ENCODE measurements around the gene LHPP.

Gene LHPP

GRCh38 chr10:124543146-124543545, 81.5 kb downstream of the LHPP start:
- TF ChIP-seq ZNF112 (tag by site-specific recombination; IDR thresholded peaks at IDR 0.05): no peak
- no peak for TF ChIP-seq REPIN1 (tag by site-specific recombination; IDR thresholded peaks at IDR 0.05; ENCODE audit: low read depth)
- TF ChIP-seq OVOL3 (tag by site-specific recombination; IDR thresholded peaks at IDR 0.05): no peak
- TF ChIP-seq MEIS1 (CRISPR knock-in tag; IDR thresholded peaks at IDR 0.05; ENCODE audit: borderline replicate concordance): no peak
- TF ChIP-seq KLF16 (tag by site-specific recombination; IDR thresholded peaks at IDR 0.05): no peak
- no peaks in the 10 kb centered on the region for H3K9me3 ChIP-seq (ENCODE audit: control insufficient read depth, insufficient read depth, low read depth, low read length)
- H3K4me3 ChIP-seq (ENCODE audit: low read depth, low read length): no peak overlapping the region
- H3K4me1 ChIP-seq (ENCODE audit: control insufficient read depth, insufficient read depth, low read length): no peaks in the 10 kb centered on the region
- ChIA-PET POLR2A (no interaction called here), CTCF (interaction anchor here (0.6 to 1.0 kb wide), 3 partner anchors 10 to 344 kb away, joined by 3 read pairs; no protein-coding TSS in a partner anchor)
- no peak overlapping the region for H3K27ac ChIP-seq (ENCODE audit: extremely low read depth, low read depth, low read length)
- H3K36me3 ChIP-seq (ENCODE audit: control insufficient read depth in 2 of 2, insufficient read depth in 1 of 2, low read length in 2 of 2): no peaks in the 10 kb centered on the region

GRCh38 chr10:124543971-124544370, 82.3 kb downstream of the LHPP start:
- Histone ChIP-seq H3K4me1 (ENCODE audit: control insufficient read depth, insufficient read depth, low read length) (no peaks in the 10 kb centered on the region), H3K9me3 (ENCODE audit: control insufficient read depth, insufficient read depth, low read depth, low read length) (no peaks in the 10 kb centered on the region), H3K36me3 (ENCODE audit: control insufficient read depth in 2 of 2, insufficient read depth in 1 of 2, low read length in 2 of 2) (no peaks in the 10 kb centered on the region), H3K27ac (ENCODE audit: extremely low read depth, low read depth, low read length) (no peak overlapping the region), H3K4me3 (ENCODE audit: low read depth, low read length) (no peak overlapping the region)
- POLR2A ChIA-PET: no interaction called here
- TF ChIP-seq GLIS2 (tag by site-specific recombination; IDR thresholded peaks at IDR 0.05): 0 out of 2 replicates have a peak, but pooled peaks have one; percentile 11
- no peak for TF ChIP-seq HOXA7 (CRISPR knock-in tag; IDR thresholded peaks at IDR 0.05; ENCODE audit: borderline replicate concordance)
- CTCF ChIA-PET: interaction anchor here (0.6 to 1.0 kb wide), 2 partner anchors 21 to 1319 kb away, joined by 3 to 4 read pairs; no protein-coding TSS in a partner anchor

- no peak for TF ChIP-seq ZNF404 (tag by site-specific recombination; IDR thresholded peaks at IDR 0.05)
- no peak for TF ChIP-seq MYNN (tag by site-specific recombination; IDR thresholded peaks at IDR 0.05; ENCODE audit: borderline replicate concordance)
- H3K4me1 ChIP-seq (ENCODE audit: control insufficient read depth, insufficient read depth, low read length): no peaks in the 10 kb centered on the region
- H3K4me3 ChIP-seq (ENCODE audit: low read depth, low read length): no peak overlapping the region
- H3K9me3 ChIP-seq (ENCODE audit: control insufficient read depth, insufficient read depth, low read depth, low read length): no peaks in the 10 kb centered on the region
- H3K27ac ChIP-seq (ENCODE audit: extremely low read depth, low read depth, low read length): no peak overlapping the region
- ChIA-PET POLR2A (no interaction called here), CTCF (interaction anchor here (1.1 kb wide), 1 partner anchor 12 kb away, joined by 3 read pairs; no protein-coding TSS in a partner anchor)
- no peaks in the 10 kb centered on the region for H3K36me3 ChIP-seq (ENCODE audit: control insufficient read depth in 2 of 2, insufficient read depth in 1 of 2, low read length in 2 of 2)
Measured at GRCh38 chr10:124544711-124545110, 83.1 kb downstream of the LHPP start.

GRCh38 chr10:124545351-124546054, 83.9 kb downstream of the LHPP start:
- POLR2A ChIA-PET: no interaction called here
- CTCF ChIA-PET: interaction anchor here (0.7 to 1.1 kb wide), 3 partner anchors 13 to 191 kb away, joined by 3 to 5 read pairs (median 3); no protein-coding TSS in a partner anchor
- no peaks in the 10 kb centered on the region for H3K9me3 ChIP-seq (ENCODE audit: control insufficient read depth, insufficient read depth, low read depth, low read length)
- H3K27ac ChIP-seq (ENCODE audit: extremely low read depth, low read depth, low read length): no peak overlapping the region
- no peaks in the 10 kb centered on the region for H3K36me3 ChIP-seq (ENCODE audit: control insufficient read depth in 2 of 2, insufficient read depth in 1 of 2, low read length in 2 of 2)
- H3K4me1 ChIP-seq (ENCODE audit: control insufficient read depth, insufficient read depth, low read length): no peaks in the 10 kb centered on the region
- no peak overlapping the region for H3K4me3 ChIP-seq (ENCODE audit: low read depth, low read length)
- TF ChIP-seq ZNF610 (tag by site-specific recombination; IDR thresholded peaks at IDR 0.05; ENCODE audit: borderline replicate concordance): no peak
- no peak for TF ChIP-seq ZSCAN30 (tag by site-specific recombination; IDR thresholded peaks at IDR 0.05)
- no peak for TF ChIP-seq ZNF362 (tag by site-specific recombination; IDR thresholded peaks at IDR 0.05)
- no peak; the same call in none of the 2 replicates for TF ChIP-seq ZFHX2 (tag by site-specific recombination; conservative IDR thresholded peaks at IDR 0.05)
- TF ChIP-seq KLF9 (tag by site-specific recombination; IDR thresholded peaks at IDR 0.05; ENCODE audit: low read depth): peak; percentile 43; the same call in 1 of the 2 replicates
- TF ChIP-seq OSR2 (tag by site-specific recombination; IDR thresholded peaks at IDR 0.05): no peak
- TF ChIP-seq ZNF558 (tag by site-specific recombination; IDR thresholded peaks at IDR 0.05): no peak
- no peak for TF ChIP-seq ZNF510 (tag by site-specific recombination; IDR thresholded peaks at IDR 0.05; ENCODE audit: insufficient replicate concordance)
- TF ChIP-seq RBAK (tag by site-specific recombination; IDR thresholded peaks at IDR 0.05): no peak
- no peak for TF ChIP-seq KLF16 (tag by site-specific recombination; IDR thresholded peaks at IDR 0.05)
- 0 out of 2 replicates have a peak, but pooled peaks have one; percentile 32 for TF ChIP-seq KLF1 (tag by site-specific recombination; IDR thresholded peaks at IDR 0.05)
- no peak for TF ChIP-seq ZNF76 (tag by site-specific recombination; IDR thresholded peaks at IDR 0.05; ENCODE audit: borderline replicate concordance, low read depth)
- no peak for TF ChIP-seq MZF1 (tag by site-specific recombination; IDR thresholded peaks at IDR 0.05; ENCODE audit: borderline replicate concordance)
- no peak for TF ChIP-seq ZNF274 (IDR thresholded peaks at IDR 0.05; ENCODE audit: low read length)
- TF ChIP-seq ZNF274 (tag by site-specific recombination; IDR thresholded peaks at IDR 0.05; ENCODE audit: borderline replicate concordance): no peak
- no peak for TF ChIP-seq IKZF3 (tag by site-specific recombination; IDR thresholded peaks at IDR 0.05)
- no peak for TF ChIP-seq ZNF184 (tag by site-specific recombination; IDR thresholded peaks at IDR 0.05)
- TF ChIP-seq EGR2 (tag by site-specific recombination; IDR thresholded peaks at IDR 0.05; ENCODE audit: low read depth): peak; percentile 64
- TF ChIP-seq ZNF658 (tag by site-specific recombination; IDR thresholded peaks at IDR 0.05): no peak
